HS-27A (cell line): ENCODE data around the gene DAPK1.

ENCODE experiments used
- DNase-seq: peaks from one replicate; pipeline ENCODE4 v3.0.0-alpha.2; 2012; ENCODE audit warnings: low read depth, missing footprints

The DAPK1 gene

DNA sequence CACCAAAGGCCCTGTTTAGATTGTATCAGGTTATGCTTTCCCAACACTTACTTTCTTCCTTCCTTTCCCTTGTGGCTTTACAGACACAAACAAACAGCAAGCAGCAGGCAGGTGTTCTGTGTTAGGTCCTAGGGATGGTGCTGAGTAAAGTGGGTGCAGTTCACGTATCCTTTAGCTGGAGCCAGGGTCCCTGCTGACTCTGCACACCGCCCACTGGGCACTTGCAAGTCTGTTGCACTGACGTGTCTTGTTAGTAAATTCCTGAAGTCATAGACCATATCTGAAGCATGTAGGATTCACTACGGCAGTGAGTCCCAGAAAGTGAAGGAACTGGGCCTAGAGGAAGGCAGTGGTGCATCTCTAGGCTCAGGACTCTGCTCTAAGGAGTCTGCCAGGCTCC, 96.5 kb downstream of the DAPK1 start:
- DNase-seq: no peak

GRCh38 chr9:87594662-87595061, 97.0 kb downstream of the DAPK1 start:
- no peak for DNase-seq

DNA sequence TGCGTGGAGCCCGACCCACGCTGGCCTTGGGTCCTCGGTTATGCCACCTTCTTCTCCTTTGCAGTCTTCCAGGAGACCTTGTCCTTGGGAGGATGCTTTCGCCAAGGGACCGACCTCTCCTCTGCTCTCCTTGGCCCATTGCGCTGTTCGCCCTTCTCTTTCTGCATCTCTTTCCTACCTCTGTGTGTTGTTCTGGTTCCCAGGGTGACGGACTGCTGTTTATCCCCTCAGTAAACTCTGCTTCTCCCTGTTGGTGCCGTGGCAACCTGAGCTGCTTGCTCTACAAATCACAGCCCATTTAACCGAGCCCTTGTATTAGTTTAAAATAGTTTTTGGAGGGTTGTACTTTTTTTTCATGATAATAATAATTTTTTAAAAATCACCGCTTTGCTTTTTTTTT, 97.9 kb downstream of the DAPK1 start:
- no peak for DNase-seq

DNA sequence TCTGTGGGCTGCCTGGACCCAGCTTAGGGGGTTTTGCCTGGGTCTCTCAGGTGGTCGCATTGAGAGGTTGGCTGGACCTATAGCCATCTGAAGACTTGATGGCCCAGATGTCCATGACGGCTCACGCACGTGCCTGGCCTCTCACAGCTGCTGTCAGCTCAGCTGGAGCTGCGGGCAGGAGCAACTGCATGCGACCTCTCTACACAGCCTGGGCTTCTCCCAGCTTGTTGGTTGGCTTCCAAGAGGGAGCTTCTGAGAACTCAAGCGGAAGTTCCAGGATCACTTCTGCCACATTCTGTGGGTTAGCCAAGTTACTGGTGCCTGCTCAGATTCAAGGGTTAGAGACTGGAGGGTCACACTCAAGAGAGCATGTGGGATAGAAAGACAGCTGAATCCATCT, 99.2 kb downstream of the DAPK1 start:
- no peak for DNase-seq

GRCh38 chr9:87597710-87598443, 100.2 kb downstream of the DAPK1 start:
- DNase-seq: no peak

DNA sequence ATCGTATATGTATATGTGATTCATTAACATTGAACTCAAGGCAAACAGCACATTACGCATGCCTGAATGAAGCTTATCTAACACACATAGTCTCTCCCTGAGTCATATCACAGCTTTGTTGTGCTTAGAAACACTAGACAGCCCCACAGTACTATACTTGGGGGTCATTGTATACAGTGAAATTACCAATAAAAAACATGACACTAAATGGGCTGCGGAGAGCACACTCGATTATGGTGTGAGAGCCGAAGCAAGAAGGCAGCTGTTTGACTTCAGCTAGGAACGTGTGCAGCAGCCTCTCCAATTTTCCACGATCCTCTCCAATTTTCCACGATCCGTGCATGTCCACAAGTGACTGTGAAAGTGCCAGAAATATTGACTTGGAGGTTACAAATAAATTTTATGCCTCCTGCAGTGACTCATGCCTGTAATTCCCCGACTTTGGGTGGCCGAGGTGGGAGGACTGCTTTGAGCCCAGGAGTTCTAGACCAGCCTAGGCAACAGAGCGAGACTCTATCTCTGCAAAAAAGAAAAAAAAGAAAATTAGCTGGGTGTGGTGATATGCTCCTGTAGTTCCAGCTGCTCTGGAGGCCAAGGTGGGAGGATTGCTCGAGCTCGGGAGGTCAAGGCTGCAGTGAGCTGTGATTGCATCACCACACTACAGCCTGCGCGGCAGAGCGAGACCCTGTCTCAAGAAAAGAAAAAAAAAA, 102.4 kb downstream of the DAPK1 start:
- DNase-seq: peak; percentile 86

- DNase-seq: no peak
These were observed 103.5 kb downstream of the DAPK1 start for GRCh38 chr9:87601176-87601575.

GRCh38 chr9:87601595-87601994, 103.9 kb downstream of the DAPK1 start:
- DNase-seq: no peak

DNA sequence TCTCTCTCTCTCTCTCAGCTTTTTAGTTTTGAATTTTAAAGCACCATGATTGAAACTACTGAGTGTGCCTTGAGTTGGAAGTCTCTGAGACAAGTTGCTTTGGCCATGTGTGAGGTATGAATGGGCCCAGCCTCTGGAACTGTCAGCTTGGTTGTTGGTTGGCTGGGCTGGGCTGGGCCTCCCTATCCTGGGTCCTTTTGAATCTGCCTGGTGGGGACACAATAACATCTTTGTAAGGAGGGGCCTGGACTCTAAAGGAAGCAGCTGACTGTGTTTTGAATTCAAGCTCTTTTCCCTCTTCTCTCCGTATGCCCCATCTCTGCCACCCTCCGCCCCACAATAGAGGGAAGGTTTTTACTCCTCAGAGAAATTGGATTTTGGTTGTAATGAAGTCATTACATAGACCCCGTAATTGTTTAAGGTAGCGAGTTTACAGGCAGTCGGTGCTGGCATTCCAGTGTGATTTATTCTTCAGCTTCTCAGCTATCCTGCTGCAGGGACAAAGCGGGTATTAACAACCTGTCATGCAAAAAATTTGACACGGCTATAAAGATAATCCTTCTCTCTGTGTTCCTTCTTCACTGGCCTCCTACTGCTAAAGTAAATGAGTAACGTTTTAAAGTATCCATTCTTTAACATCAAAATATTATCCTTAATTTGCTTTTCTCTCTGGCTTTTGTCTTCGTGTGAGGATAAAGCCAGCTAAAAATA, 105.4 kb downstream of the DAPK1 start:
- no peak for DNase-seq

DNA sequence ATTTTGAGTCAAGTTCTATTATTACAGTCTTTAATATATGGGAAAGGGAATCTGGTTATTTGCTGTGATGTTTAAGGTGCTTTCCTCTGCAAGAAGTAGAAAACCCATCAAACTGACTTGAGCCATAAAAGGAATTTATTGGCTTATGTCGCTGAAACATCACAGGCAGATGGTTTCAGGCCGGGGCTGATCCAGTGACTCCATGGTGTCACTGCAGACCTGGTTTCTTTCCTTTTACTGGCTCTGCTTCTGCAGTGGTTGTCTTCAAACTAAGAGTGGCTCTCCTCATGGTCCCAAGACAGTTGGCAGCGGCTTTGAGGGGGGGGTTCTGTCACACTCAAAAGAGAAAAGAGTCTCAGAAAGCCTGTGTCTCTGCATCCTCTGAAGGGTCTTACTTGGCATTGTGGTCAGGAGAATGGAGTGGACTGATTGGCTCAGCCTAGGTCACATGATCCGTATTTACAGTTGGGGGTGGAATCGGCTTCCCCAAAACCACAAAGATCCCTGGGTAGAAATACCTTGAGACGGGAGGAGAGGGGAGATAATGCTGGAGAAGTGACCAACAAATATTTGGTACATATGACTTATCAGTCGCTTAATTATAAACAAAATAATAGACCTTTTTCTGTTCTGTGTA, 106.3 kb downstream of the DAPK1 start:
- no peak for DNase-seq

DNA sequence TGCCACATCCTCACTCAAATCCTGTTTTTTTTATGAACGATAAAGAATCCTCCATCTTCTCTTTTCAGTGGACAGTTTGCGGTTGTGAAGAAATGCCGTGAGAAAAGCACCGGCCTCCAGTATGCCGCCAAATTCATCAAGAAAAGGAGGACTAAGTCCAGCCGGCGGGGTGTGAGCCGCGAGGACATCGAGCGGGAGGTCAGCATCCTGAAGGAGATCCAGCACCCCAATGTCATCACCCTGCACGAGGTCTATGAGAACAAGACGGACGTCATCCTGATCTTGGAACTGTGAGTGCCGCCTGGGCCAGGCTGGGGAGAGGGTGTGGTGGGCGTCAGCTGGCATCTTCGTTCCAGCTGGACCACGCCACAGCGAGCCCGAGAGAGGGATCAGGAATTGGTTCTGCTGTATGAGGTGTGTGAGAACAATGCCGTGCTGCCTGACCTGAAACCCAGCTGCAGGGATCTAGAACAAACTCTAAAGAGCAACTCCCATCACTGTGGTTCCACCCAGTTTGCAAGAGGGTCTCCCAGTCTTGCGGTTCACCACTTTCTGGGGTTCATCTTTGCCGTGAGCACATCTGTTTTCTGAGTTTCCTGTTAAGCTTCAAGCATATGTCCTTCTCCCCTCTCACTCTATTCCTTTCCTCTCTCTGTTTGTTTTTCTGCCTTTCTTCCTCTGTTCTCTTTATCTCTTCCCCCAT, 107.4 kb downstream of the DAPK1 start:
- no peak for DNase-seq

- DNase-seq: no peak
These were observed 108.0 kb downstream of the DAPK1 start for GRCh38 chr9:87605676-87606075.

GRCh38 chr9:87606841-87607521, 109.3 kb downstream of the DAPK1 start:
- peak; percentile 89 for DNase-seq

DNA sequence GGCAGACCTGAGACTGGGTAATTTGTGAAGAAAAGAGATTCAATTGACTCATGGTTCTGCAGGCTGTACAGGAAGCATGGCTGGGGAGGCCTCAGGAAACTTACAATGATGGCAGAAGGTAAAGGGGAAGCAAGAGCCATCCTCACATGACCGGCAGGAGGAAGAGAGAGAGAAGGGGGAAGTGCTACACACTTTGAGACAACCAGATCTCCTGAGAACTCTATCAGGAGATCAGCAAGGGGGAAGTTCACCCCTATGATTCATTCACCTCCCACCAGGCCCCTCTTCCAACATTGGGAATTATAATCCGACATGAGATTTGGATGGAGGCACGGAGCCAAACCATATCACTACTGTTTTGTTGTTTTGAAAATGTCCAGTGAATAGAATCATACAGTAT, 110.2 kb downstream of the DAPK1 start:
- DNase-seq: no peak

DNA sequence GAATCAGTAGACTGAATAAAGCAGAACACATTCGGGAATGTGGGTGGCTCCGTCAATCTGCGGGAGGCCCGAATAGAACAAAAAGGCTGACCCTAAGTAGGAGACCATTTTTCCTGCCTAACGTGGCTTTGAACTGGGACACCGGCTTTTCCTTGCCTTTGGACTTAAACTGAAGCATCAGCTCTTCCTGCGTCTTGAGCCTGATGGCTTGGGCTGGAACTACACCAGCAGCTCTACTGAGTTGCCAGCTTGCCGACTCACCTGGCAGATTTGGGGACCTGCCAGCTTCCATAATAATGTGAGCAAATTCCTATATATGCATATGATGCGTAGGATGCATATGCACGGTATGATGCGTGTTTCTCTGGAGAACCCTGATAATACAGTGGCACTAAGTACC, 111.3 kb downstream of the DAPK1 start:
- no peak for DNase-seq

DNA sequence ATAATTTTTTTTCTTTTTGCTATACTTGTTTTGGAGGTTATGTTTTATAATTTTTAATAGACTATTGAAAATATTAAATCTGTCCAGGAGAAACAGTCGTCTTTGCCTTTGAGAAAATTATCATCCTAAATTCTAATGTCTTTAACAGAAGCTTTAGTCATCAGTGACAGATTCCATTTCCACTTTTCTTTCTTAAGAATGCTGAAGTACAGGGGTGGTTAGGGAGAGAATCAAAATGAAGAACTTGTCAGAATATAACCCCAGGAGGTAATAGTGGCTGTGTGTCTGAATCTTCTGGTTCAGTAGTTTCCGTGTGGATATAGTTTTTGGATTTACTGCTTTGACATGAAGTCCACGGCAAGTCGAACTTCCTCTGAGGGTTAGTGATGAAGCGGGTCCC, 111.8 kb downstream of the DAPK1 start:
- DNase-seq: no peak

DNA sequence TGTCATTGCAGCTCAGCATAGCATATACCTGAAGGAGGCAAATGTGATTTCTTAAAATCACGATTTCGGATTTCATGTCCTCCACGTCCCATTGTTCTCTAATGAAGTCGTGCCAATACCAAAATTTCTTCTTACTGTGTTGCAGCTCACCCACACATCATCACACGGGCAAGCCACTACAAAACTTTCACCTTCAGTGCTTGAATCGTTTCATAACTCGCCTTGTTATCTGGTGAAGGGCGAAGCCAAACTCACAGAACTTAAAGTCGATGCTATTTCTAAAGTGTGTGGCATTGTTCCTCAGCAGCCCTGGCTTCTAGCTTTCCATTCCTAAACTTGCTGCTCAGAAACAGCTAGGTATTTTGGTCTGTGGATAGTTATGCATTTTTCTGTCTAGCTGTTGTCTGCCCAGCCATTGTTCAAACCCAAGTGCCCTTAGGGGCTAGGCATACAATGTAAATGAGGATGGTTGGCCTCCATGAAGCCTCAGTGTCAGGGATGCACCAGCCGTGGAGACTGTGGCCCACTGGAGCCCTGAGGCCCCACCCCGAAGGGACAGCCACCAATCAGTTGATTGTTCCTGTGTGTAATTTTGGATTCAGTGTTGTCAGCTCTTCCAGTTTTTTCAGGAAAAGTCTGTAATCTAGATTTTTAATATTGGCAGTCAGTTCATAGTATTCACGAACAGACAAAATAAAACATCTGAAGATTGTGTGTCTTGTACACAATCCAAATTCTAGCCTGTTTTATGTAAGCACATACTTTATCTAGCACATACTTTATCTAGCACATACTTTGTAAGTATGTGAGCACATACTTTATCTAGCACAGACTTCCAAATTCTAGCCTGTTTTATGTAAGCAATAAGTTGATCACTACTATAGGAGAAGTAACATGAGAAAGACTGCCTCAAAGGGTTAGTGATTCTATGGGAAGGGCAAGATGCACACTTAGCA, 112.8 kb downstream of the DAPK1 start:
- no peak for DNase-seq

- no peak for DNase-seq
These were observed 114.1 kb downstream of the DAPK1 start for GRCh38 chr9:87611776-87612175.

GRCh38 chr9:87612536-87612935, 114.9 kb downstream of the DAPK1 start:
- DNase-seq: no peak
